Activated naive CD4-positive, alpha-beta T cell treated with anti-CD3 and anti-CD28 coated beads, Interleukin-2, amount 10 ng/mL, durations not matched to agents 7 days and 5 days (primary cell): Measurements from ENCODE around the gene TRIM54.
"Not testable (repeated sequence)": the region's sequence is repeated elsewhere in the genome, so short reads cannot be mapped to it uniquely, and the experiment has no call there.

Source experiments
- CTCF ChIA-PET: fragments of 350-600 bp; sonication (Branson Sonifier 250); formaldehyde crosslinking; loops from one replicate; lab custom pipeline; 2021; ENCODE audit warnings: antibody characterized with exemption; lab: Charles Lee
- DNase-seq: peaks from one replicate; pipeline ENCODE4 v3.0.0-alpha.2; 2020
- H3K27ac Mint-ChIP-seq: one replicate; pipeline ENCODE4 v1.8.0; 2021; ENCODE audit warnings: mild to moderate bottlenecking, moderate library complexity, mixed read lengths
- H3K27me3 Mint-ChIP-seq: one replicate; pipeline ENCODE4 v1.8.0; 2021; ENCODE audit warnings: mild to moderate bottlenecking, mixed read lengths
- H3K36me3 Mint-ChIP-seq: one replicate; pipeline ENCODE4 v1.8.0; 2021; ENCODE audit warnings: mixed read lengths
- H3K4me1 Mint-ChIP-seq: one replicate; pipeline ENCODE4 v1.8.0; 2021; ENCODE audit warnings: mixed read lengths
- H3K4me3 Mint-ChIP-seq: one replicate; pipeline ENCODE4 v1.8.0; 2021; ENCODE audit warnings: mild to moderate bottlenecking, moderate library complexity, mixed read lengths
- H3K9me3 Mint-ChIP-seq: one replicate; pipeline ENCODE4 v1.8.0; 2021; ENCODE audit warnings: mixed read lengths

The TRIM54 gene

DNA sequence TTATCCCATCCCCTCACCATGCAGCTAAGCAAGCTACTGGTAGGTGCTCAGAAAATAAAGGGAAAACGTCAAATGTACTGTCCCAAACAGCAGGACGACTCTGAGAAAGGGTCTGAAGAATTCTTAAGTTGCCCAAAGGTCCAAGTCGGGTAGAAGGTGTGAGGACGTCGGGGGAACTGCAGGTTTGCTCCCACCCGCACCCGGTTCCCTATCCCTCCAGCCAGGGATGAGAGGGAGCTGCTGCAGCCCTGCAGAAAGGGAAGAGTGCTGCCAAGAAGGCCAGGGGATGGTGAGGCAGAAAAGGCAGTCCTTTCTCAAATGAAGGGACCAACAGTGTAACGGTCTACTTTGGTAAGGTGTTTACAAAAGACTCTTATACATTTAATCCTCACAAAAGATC, 32.9 kb downstream of the TRIM54 start:
- CTCF ChIA-PET, result interaction anchor here (1.4 kb wide), 1 partner anchor 12 kb away, joined by 3 read pairs; no protein-coding TSS in a partner anchor
- DNase-seq, result no peak
- no peaks in the 10 kb centered on the region for H3K27me3 Mint-ChIP-seq
- no peaks in the 10 kb centered on the region for H3K4me1 Mint-ChIP-seq
- no peaks in the 10 kb centered on the region for H3K9me3 Mint-ChIP-seq
- H3K4me3 Mint-ChIP-seq, result no peak overlapping the region
- no peak overlapping the region for H3K27ac Mint-ChIP-seq
- peaks cover 2% of the 10 kb centered on the region for H3K36me3 Mint-ChIP-seq

DNA sequence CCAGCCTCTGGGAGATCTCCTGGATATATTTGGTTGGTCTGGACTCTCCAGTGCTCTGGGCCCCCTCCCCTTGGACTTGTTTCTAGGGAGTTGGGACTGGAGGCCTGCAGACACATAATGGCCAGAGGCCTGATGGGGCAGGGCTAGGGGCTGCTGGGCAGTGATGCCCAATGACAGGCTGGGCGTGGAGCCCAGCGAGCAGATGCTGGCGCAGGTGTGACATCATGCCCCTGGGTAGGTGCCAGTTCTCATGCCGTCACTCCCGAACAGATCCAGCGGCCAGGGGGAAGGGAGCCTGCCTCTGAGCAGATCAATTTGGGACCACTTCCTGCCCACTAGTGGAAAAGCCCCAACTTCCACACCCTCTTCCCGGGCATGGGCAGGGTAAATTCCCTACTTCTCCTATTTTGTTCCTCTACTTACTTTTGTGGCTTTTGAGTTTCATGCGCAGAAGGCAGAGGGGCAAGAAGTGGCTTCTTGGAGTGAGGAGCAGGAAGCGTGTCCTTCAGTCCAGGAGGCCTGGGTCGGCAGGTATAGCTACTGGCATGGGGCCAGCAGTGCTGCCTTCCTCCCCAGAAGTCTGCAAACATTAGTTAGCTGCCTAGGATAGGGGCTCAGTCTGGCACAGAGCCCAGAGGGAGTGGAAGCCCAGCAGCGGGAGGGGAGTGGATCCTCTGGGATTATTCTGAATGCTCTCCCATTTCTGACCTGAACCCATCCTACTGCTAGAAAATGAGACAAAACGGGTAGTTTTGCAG, 34.6 kb downstream of the TRIM54 start:
- H3K4me1 Mint-ChIP-seq, result peaks cover 6% of the 10 kb centered on the region
- CTCF ChIA-PET, result no interaction called here
- H3K36me3 Mint-ChIP-seq, result peaks cover 2% of the 10 kb centered on the region
- DNase-seq, result no peak
- no peak overlapping the region for H3K27ac Mint-ChIP-seq
- H3K4me3 Mint-ChIP-seq, result no peak overlapping the region
- H3K9me3 Mint-ChIP-seq, result no peaks in the 10 kb centered on the region
- no peaks in the 10 kb centered on the region for H3K27me3 Mint-ChIP-seq

DNA sequence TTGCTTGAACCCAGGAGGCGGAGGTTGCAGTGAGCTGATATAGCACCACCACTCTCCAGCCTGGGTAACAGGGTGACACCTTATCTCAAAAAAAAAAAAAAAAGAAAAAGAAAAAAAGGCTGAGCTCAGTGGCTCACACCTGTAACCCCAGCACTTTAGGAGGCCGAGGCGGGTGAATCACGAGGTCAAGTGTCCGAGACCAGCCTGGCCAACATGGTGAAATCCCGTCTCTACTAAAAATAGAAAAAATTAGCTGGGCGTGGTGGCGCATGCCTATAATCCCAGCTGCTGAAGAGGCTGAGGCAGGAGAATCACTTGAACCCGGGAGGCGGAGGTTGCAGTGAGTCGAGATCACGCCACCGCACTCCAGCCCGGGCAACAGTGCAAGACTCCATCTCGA, 37.6 kb downstream of the TRIM54 start:
- not testable (repeated sequence) for H3K27ac Mint-ChIP-seq, H3K4me3 Mint-ChIP-seq, DNase-seq, H3K27me3 Mint-ChIP-seq, H3K9me3 Mint-ChIP-seq, H3K36me3 Mint-ChIP-seq
- CTCF ChIA-PET, result interaction anchor here (0.7 to 1.4 kb wide), 3 partner anchors 32 to 365 kb away, joined by 3 to 4 read pairs (median 4); no protein-coding TSS in a partner anchor
- H3K4me1 Mint-ChIP-seq, result peaks cover 23% of the 10 kb centered on the region

DNA sequence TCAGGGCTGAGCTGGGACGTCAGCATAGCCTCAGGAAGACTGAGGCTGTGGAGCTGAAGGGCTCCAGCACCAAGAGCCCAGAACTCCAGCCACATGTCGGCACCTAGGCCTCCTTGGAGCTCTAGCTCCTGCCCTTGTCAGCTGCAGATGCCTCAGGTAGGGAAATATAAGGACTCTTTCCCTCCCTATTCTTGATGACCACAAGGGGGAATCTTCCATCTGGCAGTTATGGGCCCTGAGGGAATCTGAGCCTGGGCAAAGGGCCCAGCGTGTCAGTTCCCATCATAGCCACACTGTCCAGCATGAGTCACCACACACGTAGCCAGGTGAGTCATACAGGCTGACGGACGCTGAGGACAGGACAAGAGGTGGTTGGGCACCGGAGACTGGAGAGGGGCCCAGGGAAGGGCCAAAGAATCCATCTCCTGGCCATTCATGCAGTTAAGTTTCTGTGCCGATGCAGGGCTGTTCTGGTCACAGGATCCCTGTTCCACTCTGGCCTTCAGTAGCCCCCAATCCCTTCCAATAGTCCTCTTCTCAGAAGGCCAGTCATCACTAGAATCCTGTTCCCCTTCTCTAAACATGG, 38.8 kb downstream of the TRIM54 start:
- H3K4me1 Mint-ChIP-seq, result peaks cover 23% of the 10 kb centered on the region
- DNase-seq, result no peak
- CTCF ChIA-PET, result interaction anchor here (1.4 kb wide), 1 partner anchor 109 kb away, joined by 4 read pairs; no protein-coding TSS in a partner anchor
- H3K27me3 Mint-ChIP-seq, result no peaks in the 10 kb centered on the region
- H3K9me3 Mint-ChIP-seq, result no peaks in the 10 kb centered on the region
- H3K4me3 Mint-ChIP-seq, result no peak overlapping the region
- peaks cover 6% of the 10 kb centered on the region for H3K36me3 Mint-ChIP-seq
- H3K27ac Mint-ChIP-seq, result no peak overlapping the region

DNA sequence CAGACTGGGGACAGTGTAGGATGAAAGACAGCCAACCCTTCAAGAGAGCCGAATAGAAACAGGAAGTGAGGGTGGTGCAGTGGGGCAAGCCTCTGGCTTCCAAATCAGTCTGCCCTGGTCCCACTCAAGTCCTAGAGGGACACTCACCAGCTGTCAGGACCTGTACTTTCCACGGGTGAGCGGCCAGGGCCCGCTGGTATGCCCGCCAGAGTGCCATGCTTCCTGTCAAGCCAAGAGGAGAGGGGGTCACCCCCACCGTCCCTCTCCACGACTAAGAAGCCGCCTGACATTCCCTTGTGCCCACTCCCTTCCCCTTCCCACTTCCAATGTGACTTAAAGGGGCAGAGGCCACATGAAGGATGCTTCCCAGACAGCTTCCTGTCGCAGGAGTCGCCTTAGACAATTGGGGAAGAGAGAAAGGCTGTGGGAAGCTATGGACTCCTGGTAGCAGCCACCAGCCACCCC, 40.1 kb downstream of the TRIM54 start:
- Mint-ChIP-seq H3K27me3 (no peaks in the 10 kb centered on the region), H3K36me3 (peaks cover 16% of the 10 kb centered on the region), H3K4me3 (peak overlapping the region; percentile 89), H3K27ac (peak overlapping the region; percentile 88), H3K9me3 (no peaks in the 10 kb centered on the region), H3K4me1 (peaks cover 23% of the 10 kb centered on the region)
- CTCF ChIA-PET, result interaction anchor here (1.1 to 1.4 kb wide), 2 partner anchors 19 kb away, joined by 3 to 6 read pairs; no protein-coding TSS in a partner anchor
- peak; percentile 47 for DNase-seq

DNA sequence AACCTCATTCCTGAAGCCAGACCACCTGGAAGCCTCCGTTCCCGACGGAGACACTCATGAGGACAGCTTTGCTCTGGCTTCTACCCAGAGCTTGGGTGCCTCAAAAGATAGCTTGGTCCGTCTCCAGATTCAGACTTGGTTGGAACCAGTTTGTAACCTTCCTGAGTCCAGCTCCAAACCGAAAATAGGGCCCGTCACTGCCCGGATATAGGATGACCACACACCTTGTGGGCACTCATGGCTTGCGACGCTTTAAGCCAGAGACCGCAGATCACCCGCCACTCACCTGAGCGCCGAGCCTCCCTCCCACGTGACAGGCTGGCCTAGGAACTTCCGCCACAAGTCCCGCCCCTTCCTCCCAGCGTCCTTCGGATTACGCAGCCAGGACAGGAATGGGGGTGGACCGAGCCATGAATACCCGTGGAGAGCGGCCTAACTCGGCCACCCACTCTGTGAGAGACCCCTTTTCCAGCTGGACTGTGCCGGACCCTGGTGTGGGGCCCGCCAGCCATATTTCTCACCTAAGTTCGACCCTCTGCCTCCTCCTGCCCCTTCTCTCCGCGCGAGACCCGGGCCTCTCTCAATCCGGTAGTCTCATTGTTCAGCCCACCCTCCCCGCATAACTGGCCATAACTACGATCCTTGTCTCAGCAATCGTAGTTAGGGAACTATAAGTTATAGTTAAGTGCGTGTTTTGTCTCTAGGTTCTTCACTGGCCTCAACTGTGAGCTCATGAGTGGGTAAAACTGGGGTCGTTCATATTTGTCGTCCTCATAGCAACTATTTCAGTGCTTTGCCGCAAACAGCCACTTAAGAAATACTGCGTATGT, 40.8 kb downstream of the TRIM54 start, which contains the start of gene MPV17:
Gene MPV17 (minus strand): TSS at position 332 of the 830 bp plus-strand sequence. CDS start 580 bp downstream, outside the sequence.
- peaks cover 23% of the 10 kb centered on the region for H3K4me1 Mint-ChIP-seq
- peak within 1 kb of the TSS; percentile 88 for H3K27ac Mint-ChIP-seq

DNA sequence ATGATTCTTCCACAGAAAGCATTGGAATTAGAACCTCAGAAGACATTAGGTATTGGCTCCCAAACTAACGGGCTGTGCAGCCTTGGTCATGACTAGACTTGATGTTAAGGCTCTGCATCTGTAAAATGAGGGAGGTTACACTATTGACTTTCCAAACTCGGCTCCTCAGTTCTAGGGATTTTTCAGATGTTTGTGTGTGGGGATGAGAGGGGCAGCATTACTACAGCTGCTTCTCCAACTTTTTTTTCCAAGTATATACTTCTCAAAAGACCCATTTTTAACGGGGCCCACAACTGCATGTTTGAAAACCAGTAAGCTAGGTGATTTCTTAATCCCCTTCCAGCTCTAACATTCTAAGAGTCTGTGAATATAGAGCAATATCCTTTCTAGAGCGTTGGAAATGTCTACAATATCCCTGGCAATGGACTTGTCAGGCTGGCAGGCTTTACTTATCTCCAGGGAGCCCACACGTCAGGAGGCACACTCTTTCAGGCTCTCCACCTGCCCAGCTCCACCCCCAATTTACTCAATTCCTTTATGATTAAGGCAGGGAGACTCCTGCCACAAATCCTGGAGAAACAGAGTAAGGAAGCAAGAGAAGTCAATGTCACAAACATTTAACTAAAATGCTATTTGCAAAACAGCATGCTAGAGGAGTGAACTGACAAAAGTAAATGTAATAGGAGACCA, 41.5 kb downstream of the TRIM54 start:
- Mint-ChIP-seq H3K4me3 (peak overlapping the region; percentile 89), H3K9me3 (no peaks in the 10 kb centered on the region), H3K4me1 (peaks cover 23% of the 10 kb centered on the region), H3K27me3 (no peaks in the 10 kb centered on the region), H3K27ac (peak overlapping the region; percentile 88), H3K36me3 (peaks cover 27% of the 10 kb centered on the region)
- CTCF ChIA-PET, result interaction anchor here (0.9 to 1.9 kb wide), 2 partner anchors 46 to 360 kb away, joined by 3 to 5 read pairs; partner anchors contain the start of genes EIF2B4 and SNX17
- no peak for DNase-seq

More for the DNA sequence above, 40.8 kb downstream of the TRIM54 start, which contains the start of gene MPV17:
- Mint-ChIP-seq H3K36me3 (peaks cover 19% of the 10 kb centered on the region), H3K9me3 (no peaks in the 10 kb centered on the region), H3K4me3 (peak within 1 kb of the TSS; percentile 89), H3K27me3 (no peaks in the 10 kb centered on the region)
- CTCF ChIA-PET, result interaction anchor here (0.9 to 1.9 kb wide), 4 partner anchors 18 to 360 kb away, joined by 3 to 6 read pairs (median 4); partner anchors contain the start of genes EIF2B4 and SNX17
- peak; percentile 94 for DNase-seq

DNA sequence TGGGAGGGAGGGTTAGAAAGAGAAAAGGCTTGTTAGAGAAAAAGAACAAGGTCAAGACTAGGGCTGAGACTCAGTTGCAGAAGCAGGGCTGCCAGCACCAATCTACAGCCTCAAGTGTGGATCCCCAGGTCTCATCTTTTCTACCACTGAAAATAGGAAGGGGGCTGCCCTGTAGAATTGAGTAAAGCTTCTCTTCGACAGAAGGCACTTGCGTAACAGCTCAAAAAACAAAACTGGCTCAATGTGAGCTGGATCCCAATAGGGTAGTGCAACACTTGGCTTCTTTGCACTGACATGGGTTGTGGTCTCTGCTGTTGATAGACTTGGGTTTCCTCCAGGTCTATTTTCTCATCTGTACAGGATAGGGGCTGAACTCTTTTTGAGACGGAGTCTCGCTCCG, 42.5 kb downstream of the TRIM54 start:
- no peaks in the 10 kb centered on the region for H3K27me3 Mint-ChIP-seq
- no peak overlapping the region for H3K4me3 Mint-ChIP-seq
- DNase-seq, result no peak
- peaks cover 23% of the 10 kb centered on the region for H3K4me1 Mint-ChIP-seq
- no peaks in the 10 kb centered on the region for H3K9me3 Mint-ChIP-seq
- peaks cover 35% of the 10 kb centered on the region for H3K36me3 Mint-ChIP-seq
- CTCF ChIA-PET, result interaction anchor here (1.9 kb wide), 1 partner anchor 45 kb away, joined by 5 read pairs; the partner anchor contains the start of genes EIF2B4 and SNX17
- H3K27ac Mint-ChIP-seq, result no peak overlapping the region

DNA sequence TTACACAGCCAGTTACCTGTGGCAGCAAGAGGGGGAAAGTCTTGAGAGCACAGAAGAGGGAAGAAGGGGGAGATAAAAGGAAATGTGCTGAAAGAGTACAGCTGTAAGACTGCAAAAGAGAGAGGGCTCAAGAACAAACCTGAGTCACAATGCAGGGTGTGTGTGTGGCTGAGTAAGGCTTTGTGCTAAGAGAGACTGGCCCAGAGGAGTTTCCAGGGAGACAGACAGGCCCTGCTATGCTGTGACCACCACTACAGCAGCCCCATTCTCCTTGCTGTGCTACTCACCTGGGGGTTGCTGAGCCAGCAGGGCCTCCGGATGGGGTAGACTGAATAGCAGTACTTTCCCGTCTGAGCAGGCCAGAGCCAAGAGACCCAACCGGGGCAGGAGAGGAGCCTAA, 53.1 kb downstream of the TRIM54 start:
- CTCF ChIA-PET, result interaction anchor here (1.2 kb wide), 1 partner anchor 32 kb away, joined by 4 read pairs; no protein-coding TSS in a partner anchor
- DNase-seq, result no peak
- Mint-ChIP-seq H3K4me3 (no peak overlapping the region), H3K4me1 (no peaks in the 10 kb centered on the region), H3K36me3 (peaks cover 38% of the 10 kb centered on the region), H3K9me3 (no peaks in the 10 kb centered on the region), H3K27me3 (no peaks in the 10 kb centered on the region), H3K27ac (no peak overlapping the region)

DNA sequence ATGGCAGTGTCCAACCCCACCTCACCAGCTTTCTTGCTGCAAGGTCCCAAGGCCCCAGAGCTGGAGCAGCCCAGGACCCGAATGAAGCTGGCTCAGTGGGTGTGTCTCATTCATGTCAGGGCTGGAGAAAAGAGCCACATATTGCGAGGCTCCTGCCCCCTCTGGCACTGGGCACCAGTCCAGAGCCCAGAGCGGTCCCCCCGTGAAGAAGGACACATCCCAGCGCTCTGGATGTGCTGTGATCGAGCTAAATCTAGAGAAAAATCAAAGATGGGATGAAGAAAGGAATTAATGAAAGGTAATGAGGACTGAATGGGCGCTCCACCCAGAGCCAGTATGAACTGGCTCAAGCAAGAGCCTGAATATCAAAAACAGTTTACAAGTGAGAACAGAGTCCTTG, 53.9 kb downstream of the TRIM54 start:
- DNase-seq, result no peak
- no peak overlapping the region for H3K27ac Mint-ChIP-seq

DNA sequence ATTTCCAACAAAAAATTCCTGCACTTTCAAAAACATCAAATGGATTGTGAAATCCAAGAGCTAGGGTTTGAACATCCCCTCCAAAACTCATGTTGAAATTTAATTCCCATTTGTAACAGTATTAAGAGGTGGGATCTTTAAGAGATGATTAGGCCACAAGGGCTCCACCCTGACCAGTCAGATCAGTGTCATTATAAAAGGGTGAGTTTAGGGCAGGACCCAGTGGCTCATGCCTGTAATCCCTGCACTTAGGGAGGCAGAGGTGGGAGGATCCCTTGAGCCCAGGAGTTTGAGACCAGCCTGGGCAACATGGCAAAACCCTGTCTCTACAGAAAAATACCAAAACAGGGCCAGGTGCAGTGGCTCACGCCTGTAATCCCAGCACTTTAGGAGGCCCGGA, 65.4 kb downstream of the TRIM54 start:
- Mint-ChIP-seq H3K9me3 (no peaks in the 10 kb centered on the region), H3K36me3 (peaks cover 22% of the 10 kb centered on the region), H3K27me3 (no peaks in the 10 kb centered on the region), H3K4me1 (peaks cover 14% of the 10 kb centered on the region), H3K4me3 (no peak overlapping the region), H3K27ac (no peak overlapping the region)
- CTCF ChIA-PET, result interaction anchor here (1.1 kb wide), 2 partner anchors 22 to 85 kb away, joined by 3 read pairs; partner anchors contain the start of gene SLC30A3
- no peak for DNase-seq

More for the DNA sequence above, 53.9 kb downstream of the TRIM54 start:
- CTCF ChIA-PET, result no interaction called here
- Mint-ChIP-seq H3K27me3 (no peaks in the 10 kb centered on the region), H3K4me3 (no peak overlapping the region), H3K4me1 (no peaks in the 10 kb centered on the region), H3K36me3 (peaks cover 37% of the 10 kb centered on the region), H3K9me3 (no peaks in the 10 kb centered on the region)

DNA sequence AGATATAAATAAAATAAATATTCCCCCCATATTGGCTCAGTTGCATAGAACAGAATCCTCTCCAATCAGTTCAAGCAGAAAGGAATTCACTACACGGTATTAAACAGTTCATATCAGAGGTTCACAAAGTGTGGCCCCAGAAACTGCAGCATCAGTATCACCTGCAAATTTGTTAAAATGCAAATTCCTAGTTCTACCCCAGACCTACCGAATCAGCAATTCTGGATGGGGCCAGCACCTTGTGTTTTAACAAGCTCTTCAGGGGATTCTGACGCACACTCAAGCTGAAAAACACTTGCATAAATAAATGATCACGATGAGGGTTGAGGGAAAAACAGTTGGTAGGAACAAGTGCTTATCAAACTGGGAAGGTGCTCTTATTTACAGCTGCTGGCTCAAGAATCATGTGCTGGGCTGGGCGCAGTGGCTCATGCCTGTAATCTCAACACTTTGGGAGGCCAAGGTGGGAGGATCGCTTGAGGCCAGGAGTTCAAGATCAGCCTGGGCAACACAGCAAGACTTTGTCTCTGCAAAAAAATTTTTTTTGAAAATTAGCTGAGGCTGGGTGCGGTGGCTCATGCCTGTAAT, 68.0 kb downstream of the TRIM54 start:
- Mint-ChIP-seq H3K36me3 (peaks cover 21% of the 10 kb centered on the region), H3K27ac (no peak overlapping the region), H3K27me3 (no peaks in the 10 kb centered on the region), H3K4me3 (no peak overlapping the region), H3K9me3 (no peaks in the 10 kb centered on the region), H3K4me1 (peaks cover 33% of the 10 kb centered on the region)
- DNase-seq, result no peak
- CTCF ChIA-PET, result interaction anchor here (0.9 to 1.6 kb wide), 3 partner anchors 81 to 333 kb away, joined by 3 to 4 read pairs (median 3); partner anchors contain the start of genes CCDC121 and GPN1
